Activated naive CD4-positive, alpha-beta T cell (primary cell): Measurements from ENCODE around the gene PRKACA.

Experiments
- DNase-seq, 4 experiments: peaks; one replicate each; lab custom pipeline; 2025; lab: John Stamatoyannopoulos, UW

The PRKACA gene

GRCh38 chr19:14116918-14117578 is 514 bp downstream of the PRKACA start:
- peak in 1 of 4 experiments; percentile 24 for DNase-seq

GRCh38 chr19:14116525-14116917 is 1.0 kb downstream of the PRKACA start:
- no peak for DNase-seq

GRCh38 chr19:14115756-14116155 is 1.8 kb downstream of the PRKACA start:
- no peak for DNase-seq

- peak in 2 of 4 experiments; percentile 8 to 19 for DNase-seq
Observed at GRCh38 chr19:14114854-14115253, 2.7 kb downstream of the PRKACA start.

GRCh38 chr19:14114439-14114838 is 3.1 kb downstream of the PRKACA start:
- no peak for DNase-seq

- peak in 1 of 4 experiments; percentile 22 for DNase-seq
Observed at GRCh38 chr19:14113762-14114414, 3.7 kb downstream of the PRKACA start.

- no peak for DNase-seq
Observed at GRCh38 chr19:14112809-14113385, 4.7 kb downstream of the PRKACA start.

GRCh38 chr19:14112051-14112808 is 5.3 kb downstream of the PRKACA start:
- no peak for DNase-seq

- no peak for DNase-seq
Observed at GRCh38 chr19:14111486-14111885, 6.1 kb downstream of the PRKACA start.

- no peak for DNase-seq
Observed at GRCh38 chr19:14110650-14111049, 6.9 kb downstream of the PRKACA start.

GRCh38 chr19:14107581-14108461 is 9.7 kb downstream of the PRKACA start:
- DNase-seq = no peak

GRCh38 chr19:14106840-14107239 is 10.7 kb downstream of the PRKACA start:
- no peak for DNase-seq

GRCh38 chr19:14105680-14106079 is 11.9 kb downstream of the PRKACA start:
- DNase-seq = no peak

GRCh38 chr19:14103310-14103709 is 14.3 kb downstream of the PRKACA start:
- no peak for DNase-seq

- DNase-seq = no peak
Observed at GRCh38 chr19:14102756-14103155, 14.8 kb downstream of the PRKACA start.

GRCh38 chr19:14102102-14102696 is 15.4 kb downstream of the PRKACA start:
- DNase-seq = no peak

- DNase-seq = no peak
Observed at GRCh38 chr19:14101003-14101545, 16.5 kb downstream of the PRKACA start.

GRCh38 chr19:14097532-14098151 is 19.9 kb downstream of the PRKACA start:
- no peak for DNase-seq

GRCh38 chr19:14096272-14096992 is 21.1 kb downstream of the PRKACA start:
- no peak for DNase-seq

GRCh38 chr19:14094854-14095253 is 22.7 kb downstream of the PRKACA start:
- DNase-seq = no peak
